Purkinje cell (primary cell): Measurements from ENCODE around the gene PHKB. TPM values are rescaled to one million over a fixed set of nuclear protein-coding genes. Genes with fewer than 3 reads are reported as not detected.

ENCODE experiments used
- polyA plus RNA-seq: library from polyadenylated mRNA; unstranded; fragments of >200 nt; fragmentation: Nextera tagmentation; gene quantifications from 2 replicates; pipeline ENCODE4 v1.2.1, GENCODE V29; 2014

PHKB gene
- 41.5 and 58.6 TPM in 2 replicates for polyA plus RNA-seq

DNA sequence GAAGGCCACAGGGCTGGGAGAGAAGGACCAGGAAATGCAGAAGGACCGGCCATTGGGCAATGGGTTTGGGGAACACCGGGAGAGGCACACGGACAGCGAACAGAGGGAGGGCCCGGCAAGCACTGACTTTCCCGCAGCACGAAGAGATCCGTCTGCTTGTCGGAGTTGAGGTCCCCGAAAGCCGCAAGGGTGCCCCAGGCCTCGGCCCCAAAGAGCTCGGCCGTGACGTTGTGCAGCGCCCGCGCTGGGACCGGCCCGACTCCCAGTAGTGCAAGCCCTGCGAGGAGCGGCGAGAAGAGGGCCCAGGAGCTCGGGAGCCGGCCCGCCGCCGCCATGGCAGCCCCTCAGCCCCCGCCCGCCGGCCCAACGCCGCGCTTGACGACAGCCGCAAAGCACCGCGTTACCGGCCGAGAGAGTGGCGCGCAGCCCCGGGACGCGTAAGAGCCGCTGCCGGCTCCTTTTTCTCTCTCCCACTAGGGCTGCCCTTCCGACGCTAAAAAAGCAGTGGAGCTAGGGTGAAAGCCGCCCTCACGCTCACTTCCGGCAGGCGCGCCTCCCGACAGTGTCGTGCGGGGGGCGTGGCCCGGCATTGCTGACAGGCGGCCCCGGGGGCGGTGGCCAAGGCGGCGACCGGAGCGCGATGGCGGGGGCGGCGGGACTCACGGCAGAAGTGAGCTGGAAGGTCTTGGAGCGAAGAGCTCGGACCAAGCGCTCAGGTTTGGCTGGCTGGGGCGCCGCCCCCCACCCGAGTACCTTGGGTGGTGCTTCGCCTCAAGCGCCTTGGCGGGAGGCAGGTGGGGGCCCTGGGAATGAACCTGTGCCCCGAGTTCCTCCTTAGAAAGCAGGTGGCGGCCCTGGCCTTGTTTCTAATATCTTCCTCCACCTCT, at the start of gene PHKB, which contains the start of gene ITFG1:
PHKB (plus strand) TSS at position 621 of the 887 bp plus-strand sequence; CDS start at position 641, 20 bp downstream.
ITFG1 (minus strand) TSS at position 353 of the 887 bp plus-strand sequence; CDS start at position 335, 18 bp downstream.

Other genes with a start within 250 kb of the PHKB start
- gene ITFG1, start 268 bp upstream of the PHKB start, polyA plus RNA-seq: 251 and 255 TPM in 2 replicates